GM04504 (cell line): ENCODE data around the gene CRYGN.

Source experiments
- DNase-seq: peaks from one replicate; pipeline ENCODE4 v3.0.0-alpha.2; 2012; ENCODE audit warnings: low read depth

CRYGN gene

GRCh38 chr7:151406051-151406875 is 33.7 kb downstream of the CRYGN start:
- no peak for DNase-seq

GRCh38 chr7:151405588-151405987 is 34.4 kb downstream of the CRYGN start:
- no peak for DNase-seq

- DNase-seq: no peak
These were observed 34.9 kb downstream of the CRYGN start for GRCh38 chr7:151405056-151405455.

- no peak for DNase-seq
These were observed 35.5 kb downstream of the CRYGN start for GRCh38 chr7:151404216-151405011.

GRCh38 chr7:151403764-151404163 is 36.2 kb downstream of the CRYGN start:
- DNase-seq: no peak

GRCh38 chr7:151402029-151402835 is 37.7 kb downstream of the CRYGN start:
- no peak for DNase-seq

- DNase-seq: no peak
These were observed 39.2 kb downstream of the CRYGN start for GRCh38 chr7:151400626-151401315.

GRCh38 chr7:151399906-151400305 is 40.0 kb downstream of the CRYGN start:
- DNase-seq: no peak

GRCh38 chr7:151399305-151399601 is 40.7 kb downstream of the CRYGN start:
- DNase-seq: no peak

- no peak for DNase-seq
These were observed 41.3 kb downstream of the CRYGN start for GRCh38 chr7:151398446-151399304.

- DNase-seq: no peak
These were observed 42.9 kb downstream of the CRYGN start for GRCh38 chr7:151397026-151397425.

GRCh38 chr7:151396328-151396970 is 43.5 kb downstream of the CRYGN start:
- DNase-seq: no peak

GRCh38 chr7:151395036-151395367 is 44.9 kb downstream of the CRYGN start:
- DNase-seq: no peak

GRCh38 chr7:151394076-151395035 is 45.6 kb downstream of the CRYGN start:
- DNase-seq: no peak

GRCh38 chr7:151393031-151393977 is 46.6 kb downstream of the CRYGN start:
- no peak for DNase-seq

- DNase-seq: no peak
These were observed 47.5 kb downstream of the CRYGN start for GRCh38 chr7:151392426-151392825.

- DNase-seq: no peak
These were observed 47.9 kb downstream of the CRYGN start for GRCh38 chr7:151392002-151392401.

- no peak for DNase-seq
These were observed 48.6 kb downstream of the CRYGN start for GRCh38 chr7:151391358-151391730.
